Effector CD8-positive, alpha-beta T cell (primary cell): ENCODE results near the gene SPECC1.
"Not testable (repeated sequence)": the region's sequence is repeated elsewhere in the genome, so short reads cannot be mapped to it uniquely, and the experiment has no call there.

Experiments
- DNase-seq: peaks from one replicate; lab custom pipeline; 2025; lab: John Stamatoyannopoulos, UW

The SPECC1 gene

DNA sequence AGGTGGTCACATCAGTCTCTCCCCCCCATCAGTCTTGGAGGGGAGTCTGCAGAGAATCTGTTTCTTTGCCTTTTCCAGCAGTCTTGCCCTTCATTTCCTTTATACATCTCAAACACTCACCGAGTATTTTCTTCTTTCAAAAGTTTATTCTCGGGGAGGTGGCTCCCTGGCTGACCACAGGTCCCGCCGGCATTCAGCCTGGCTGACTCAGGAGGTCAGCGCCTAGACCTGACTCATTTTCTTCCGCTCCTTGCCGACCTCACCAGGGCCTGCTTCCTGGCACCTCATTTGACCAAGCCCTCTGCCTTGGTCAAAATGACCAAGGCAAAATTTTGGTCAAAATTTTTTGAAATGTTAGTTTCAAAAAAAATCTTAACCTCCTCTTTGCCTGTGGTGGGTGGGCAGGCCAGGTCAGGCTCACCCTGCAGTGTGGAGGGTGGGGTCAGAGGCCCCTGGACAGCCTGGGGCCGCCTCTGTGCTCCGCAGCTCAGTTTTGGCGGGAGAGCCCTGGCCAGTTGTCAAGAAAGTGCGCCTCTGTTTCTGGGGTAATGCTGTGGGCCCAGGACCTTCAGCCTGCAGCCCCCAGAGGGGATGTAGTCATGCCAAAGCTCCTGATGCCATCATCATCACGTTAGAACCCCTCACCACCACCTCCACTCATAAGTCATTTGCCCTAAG, 165.6 kb downstream of the SPECC1 start:
- no peak for DNase-seq

DNA sequence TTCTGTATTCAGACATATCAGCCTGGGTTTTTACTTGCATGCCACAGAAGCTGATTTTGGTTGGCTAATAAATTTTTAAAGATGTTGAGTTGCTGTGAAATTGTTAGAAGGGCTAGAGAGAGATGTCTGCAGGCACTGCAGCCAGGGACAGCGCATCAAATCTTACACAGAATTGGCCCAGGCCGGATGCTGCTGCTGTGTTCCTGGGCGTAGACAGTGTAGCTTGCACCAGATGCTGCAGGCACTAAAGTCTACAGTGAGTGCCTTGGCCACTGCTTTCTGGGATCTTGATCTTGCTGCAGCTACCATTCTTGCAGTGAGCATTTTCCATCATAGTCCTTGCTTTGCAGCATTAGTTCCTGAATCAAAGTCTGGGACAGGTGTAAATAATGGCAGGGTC, 169.9 kb downstream of the SPECC1 start:
- no peak for DNase-seq

DNA sequence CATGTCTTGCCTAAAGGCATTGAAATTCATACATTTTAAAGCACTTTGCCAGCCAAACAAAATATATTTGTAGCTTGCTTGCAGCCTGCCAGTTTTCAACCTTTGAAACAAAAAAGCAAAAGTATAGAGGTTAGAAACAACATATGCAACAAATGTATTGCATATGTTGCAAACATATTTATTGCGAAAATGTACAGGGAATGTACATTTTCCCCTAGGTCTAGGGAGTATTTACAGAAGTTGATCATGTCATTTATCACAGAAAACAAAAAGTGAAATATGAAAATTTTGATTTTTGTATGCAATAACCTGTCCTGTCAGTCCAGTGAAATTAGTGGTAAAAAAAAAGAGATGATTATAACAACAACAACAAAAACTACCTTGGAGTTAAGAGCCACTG, 171.5 kb downstream of the SPECC1 start:
- no peak for DNase-seq

DNA sequence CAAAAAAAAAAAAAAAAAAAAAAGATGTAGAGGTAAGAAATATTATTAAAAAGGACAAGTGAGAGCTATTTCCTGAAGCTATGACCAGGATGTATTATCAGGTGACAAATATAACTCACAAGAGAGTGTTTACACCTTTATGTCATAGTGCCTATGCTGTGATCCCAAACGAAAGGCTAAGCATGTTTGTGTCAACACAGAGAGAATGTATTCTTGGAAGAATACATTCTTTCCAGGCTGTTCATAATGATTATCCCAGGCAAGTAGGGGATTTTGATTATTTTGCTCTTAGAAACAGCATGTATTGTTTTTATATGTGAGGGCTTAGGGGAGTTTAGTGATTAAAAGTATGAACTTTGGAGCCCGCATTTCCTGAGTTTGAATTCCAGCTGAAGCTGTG, 175.0 kb downstream of the SPECC1 start:
- no peak for DNase-seq

DNA sequence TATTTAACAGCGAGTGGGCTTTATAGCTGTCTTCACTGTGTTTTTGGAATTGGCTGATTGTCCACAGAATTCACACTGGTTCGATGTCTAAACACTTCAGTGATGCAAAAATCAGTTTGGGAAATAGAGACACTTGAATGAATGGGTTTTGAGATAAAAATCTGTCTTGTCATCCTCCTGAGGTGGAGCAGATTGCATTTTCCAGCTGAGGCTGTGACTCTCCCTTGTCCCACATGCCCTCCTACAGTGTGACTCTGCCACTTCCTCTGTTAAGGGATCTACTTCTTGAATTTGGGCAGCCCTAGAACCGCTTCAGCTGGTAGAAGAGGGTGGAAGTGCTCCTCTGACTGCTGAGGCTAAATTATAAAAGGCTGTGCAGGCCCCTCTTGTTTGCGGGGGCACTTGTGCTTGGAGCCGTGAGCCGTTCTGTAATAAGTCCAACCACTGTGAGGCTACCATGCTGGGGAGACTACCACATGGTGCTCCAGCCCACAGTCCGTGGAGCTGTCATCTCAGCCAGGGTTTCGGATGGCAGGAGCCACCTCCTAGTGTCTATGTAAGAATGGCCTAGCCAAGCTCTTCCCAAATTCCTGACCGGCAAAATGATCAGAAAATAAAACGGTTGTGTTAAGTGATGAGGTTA, 175.9 kb downstream of the SPECC1 start:
- DNase-seq, result no peak

DNA sequence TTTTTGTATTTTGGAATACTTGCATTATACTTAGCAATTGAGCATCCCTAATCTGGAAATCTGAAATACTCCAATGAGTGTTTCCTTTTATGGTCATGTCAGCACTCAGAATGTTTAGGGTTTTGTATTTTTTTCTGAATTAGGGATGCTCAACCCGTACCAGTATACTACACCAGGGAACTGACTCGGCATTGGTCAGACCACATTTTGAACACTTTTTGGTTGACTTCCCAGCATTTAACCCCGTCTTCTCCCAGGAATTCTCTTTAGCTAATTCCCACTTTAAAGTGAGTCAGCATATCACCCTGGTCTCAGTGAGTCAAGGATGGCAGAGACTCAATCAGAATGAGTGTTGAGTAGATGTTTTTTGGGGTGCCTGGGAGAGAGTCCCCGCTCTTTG, 177.9 kb downstream of the SPECC1 start:
- no peak for DNase-seq

DNA sequence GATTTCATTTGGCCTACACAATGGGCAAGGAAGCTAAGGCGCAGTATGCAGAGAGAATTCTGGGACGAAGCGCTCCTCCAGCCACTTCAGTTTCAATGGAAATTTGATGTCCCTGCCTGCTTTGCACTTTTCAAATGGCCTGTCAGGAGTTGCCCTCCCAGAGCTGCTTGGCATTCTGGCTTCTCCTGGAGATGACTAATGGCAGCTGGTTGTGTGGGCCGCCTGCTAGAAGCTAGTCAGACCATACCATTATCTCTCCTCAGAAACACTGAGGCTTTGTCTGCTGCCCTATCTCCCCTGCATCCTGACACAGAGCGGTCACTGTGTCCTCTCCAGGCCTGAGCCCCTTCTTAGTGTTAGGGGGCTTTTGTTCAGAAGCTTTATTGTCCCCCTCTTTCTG, 180.1 kb downstream of the SPECC1 start:
- DNase-seq, result no peak

DNA sequence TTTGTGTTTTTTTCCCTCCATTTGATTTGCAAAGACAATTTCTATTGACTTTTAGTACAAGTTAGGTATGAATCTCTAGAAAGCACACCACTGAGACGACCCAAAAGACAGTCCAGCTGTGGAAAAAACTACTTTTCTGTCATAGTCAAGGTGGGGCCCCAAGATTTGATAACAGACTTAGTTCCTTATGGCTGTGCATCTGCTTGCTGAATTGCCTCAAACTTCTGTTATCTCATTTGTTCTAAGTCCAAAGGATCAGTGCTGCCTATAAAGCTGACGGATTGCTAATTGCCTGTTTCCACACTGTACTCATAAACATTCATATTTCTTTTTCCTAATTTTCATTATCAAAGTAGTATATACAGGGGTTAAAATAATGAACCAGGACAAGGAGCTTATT, 180.8 kb downstream of the SPECC1 start:
- no peak for DNase-seq

DNA sequence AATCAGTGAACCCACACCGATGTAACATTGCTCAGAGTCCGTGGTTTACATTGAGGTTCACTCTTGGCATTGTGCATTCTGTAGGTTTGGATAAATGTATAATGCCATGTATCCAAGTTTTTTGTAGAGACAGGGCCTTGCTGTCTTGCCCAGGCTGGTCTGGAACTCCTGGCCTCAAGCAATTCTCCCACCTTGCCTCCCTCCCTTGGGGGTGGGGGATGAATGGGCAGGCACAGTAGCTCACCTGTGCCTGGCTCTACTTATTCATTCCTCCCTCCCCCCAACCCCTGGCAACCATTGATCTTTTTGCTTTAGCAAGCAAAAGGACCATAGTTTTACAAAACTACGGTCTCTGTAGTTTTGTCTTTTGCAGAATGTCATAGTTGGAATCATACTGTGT, 181.4 kb downstream of the SPECC1 start:
- no peak for DNase-seq

DNA sequence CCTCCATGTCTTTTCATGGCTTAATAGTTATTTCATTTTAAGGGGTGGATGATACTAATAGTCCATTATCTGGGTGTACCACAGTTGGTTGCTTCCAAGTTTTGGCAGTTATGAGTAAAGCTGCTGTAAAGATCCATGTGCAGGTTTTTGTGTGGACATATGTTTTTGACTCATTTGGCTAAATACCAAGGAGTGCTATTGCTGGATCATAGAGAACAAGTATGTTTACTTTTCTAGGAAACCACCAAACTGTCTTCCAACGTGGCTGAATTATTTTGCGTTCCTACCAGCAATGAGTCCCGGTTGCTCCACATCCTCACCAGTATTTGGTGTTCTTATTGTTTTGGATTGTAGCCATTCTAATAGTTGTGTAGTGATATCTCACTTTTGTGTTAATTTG, 181.9 kb downstream of the SPECC1 start:
- DNase-seq, result no peak

DNA sequence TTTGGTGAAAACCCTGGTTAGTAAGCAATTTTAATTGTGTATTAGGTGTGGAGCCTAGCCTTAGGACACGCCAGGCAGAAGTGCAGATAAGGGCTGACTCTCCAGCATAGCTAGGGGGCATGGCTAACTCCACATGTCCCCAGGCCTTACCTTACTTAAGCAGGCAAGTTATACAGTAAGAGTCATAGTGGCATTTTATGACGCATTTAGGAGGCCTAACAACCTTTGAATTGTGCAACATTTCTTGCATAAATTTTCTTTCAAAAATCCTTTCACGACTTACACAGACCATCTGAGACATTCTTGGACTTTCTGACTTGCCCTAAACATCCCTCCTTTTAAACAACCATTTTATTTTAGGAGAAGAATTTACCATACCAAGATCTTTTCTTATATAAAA, 187.1 kb downstream of the SPECC1 start:
- DNase-seq, result not testable (repeated sequence)

DNA sequence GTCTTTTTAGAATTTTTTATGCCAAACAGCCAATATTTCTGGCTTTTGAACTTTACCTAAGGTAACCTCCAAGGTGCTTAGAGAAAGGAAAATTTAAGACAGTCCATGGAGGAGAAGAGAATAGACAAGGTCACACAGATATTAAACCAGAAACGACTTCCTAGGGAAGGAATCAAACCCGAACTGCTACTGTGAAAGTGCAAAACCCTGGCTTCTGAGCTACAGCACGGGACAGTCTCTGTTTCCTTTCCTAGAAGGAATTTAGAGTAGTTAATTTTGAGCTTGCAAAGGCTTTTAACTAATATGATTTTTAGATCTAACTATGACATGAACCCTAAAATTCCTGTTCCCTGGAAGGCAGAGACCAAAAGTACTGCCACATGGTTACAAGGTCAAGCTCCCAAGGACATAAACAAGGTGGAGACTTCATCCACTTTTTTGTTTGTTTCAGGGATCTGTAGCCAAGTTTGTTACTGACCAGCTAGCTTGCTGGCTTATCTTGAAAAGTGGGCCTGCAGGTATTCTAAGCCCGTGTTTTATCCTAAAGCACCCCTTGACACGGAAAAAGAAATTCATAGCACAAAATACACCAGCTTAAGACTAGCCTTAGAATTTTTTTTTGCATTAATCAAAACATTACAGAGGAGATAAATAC, 188.2 kb downstream of the SPECC1 start:
- no peak for DNase-seq

DNA sequence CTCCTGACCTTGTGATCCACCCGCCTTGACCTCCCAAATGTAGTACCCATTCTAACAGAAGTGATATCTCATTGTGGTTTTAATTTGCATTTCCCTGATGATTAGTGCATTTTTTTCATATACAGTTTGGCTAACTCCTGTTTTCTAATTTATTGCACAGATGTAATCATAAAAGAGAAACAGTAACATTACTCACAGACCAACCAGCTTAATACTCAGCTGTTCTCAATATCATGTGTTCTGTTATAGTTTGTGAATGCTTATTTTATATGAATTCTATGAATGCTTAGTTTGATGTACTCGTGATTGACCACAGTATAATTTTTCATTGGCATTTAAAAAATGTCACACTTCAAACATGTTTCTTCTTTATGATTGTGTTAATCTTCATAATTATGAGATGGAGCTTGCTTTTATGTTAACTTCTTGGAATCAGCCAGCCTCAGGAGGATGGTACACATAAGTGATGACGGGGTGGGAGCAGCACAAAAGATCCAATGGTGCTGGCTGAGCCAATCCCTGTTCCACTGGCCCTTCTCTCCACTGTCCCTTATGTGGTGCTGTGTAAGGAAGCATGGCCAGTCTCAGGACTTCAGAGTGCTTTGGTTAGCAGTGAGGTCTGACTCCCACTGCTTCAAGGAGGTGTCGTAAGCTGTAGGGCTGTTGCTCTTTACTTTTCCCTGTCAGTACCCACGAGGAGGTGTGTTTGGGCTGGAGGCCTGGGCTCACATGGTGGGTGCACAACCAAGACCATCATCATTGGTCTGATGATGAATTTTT, 191.0 kb downstream of the SPECC1 start:
- DNase-seq, result no peak

DNA sequence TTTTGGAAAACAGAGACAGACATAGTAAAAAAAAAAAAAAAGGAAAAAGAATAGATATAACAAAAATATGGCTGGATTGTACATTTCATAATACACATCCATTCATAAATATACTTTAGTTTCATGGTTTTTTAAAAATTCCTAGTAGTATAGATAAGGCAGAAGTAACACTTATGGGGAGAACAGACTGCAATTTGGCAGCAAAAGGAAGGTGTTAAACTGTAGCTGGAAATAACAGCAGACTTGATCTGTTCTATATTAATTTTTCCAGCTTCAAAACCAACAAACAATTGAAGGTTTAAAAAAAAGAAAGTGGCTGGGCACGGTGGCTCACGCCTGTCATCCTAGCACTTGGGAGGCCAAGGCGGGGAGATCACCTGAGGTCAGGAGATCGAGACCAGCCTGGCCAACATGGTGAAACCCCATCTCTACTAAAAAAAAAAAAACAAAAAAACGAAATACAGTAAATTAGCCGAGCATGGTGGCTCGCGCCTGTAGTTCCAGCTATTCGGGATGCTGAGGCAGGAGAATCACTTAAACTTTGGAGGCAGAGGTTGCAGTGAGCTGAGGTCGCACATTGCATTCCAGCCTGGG, 191.8 kb downstream of the SPECC1 start:
- DNase-seq, result no peak

DNA sequence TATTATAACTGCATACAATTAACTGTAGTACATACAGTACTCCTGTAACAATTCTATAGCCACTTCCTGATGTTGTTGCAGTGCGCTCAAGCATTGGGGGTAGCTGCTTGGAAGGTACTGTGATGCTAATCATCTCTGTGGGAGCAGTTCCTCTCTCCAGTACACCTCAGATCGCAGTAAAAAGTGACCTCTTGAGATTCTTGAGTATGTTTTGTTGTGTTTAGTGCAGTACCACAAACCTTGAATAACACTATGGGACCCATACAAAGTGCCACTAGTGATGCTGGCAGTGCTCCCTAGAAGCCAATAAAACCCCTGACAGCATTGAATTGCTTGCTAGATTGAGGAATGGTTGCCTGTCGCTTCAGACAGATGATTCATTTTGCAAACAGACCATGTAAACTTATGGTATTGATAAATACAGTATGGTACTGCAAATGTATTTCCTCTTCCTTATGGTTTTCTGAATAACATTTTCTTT, 193.0 kb downstream of the SPECC1 start:
- no peak for DNase-seq

DNA sequence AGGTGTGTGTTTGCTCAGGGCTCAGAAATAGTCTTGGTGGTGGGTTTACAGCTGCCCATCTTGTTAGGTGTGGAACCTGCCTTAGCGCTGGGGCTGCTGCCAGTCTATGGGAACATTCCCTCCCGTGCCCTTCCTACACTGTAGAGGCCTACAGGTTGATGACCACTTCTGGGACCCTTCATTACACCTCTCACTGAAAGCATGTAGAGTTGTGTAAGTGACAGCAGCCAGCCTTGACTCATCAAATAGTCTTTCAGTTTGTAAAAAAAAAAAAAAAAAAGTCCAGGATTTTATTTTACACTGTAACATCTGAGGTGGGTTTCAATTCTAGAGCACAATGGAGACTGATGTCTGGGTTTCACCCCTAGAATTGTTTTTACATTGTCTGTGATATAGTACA, 193.9 kb downstream of the SPECC1 start:
- no peak for DNase-seq

DNA sequence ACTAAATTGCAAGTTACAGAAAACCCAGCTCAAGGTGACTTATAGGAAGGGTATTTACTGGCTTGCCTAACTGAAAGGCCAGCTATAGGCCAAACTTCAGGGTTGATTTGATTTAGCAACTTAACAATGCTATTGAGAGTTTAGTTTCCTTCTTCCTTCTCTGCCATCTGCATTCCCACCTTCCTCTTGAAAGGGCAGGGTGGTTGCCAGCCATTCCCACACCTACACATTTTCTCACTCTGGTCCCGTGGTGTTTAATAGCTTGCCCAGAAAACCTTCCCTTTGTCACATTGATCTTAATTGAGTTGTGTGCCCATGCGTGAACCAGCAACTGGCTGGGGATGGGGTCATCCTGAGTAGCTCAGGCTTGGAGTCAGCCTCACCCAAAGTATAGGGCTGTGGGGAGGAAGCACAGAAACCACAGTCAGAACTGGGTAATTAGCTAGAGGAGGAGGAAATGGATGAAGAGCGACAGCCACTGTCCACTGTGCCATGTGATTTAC, 194.7 kb downstream of the SPECC1 start:
- no peak for DNase-seq

DNA sequence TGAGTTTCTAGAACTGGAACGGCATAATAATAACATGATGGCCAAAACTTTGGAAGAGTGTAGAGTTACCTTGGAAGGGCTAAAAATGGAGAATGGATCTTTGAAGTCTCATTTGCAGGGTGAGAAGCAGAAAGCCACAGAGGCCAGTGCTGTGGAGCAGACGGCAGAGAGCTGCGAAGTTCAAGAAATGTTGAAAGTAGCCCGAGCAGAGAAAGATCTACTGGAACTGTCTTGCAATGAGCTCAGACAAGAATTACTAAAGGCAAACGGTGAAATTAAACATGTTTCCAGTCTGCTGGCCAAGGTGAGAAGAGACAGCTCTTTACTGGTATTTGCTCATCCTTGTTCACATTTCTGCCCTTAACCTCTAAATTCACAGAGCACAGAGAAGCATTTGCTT, 196.4 kb downstream of the SPECC1 start:
- no peak for DNase-seq

DNA sequence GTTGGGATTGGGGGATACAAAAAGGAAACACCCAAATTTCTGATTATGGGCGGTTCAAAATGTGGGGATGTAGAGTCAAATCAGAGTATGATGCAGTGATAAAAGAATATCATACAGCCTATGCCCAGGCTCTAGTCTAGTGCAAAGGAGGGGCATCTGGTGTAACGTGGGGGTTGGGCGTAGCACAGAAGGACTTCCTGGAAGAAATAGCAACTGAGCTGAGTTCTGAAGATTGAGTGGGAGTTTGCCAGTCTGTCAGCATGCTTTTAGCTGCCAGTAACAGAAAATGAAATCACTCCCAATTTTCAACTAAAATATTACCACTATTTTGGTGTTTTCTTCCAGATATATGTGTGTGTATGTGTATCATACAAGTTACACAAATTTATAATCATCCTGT, 196.9 kb downstream of the SPECC1 start:
- no peak for DNase-seq

DNA sequence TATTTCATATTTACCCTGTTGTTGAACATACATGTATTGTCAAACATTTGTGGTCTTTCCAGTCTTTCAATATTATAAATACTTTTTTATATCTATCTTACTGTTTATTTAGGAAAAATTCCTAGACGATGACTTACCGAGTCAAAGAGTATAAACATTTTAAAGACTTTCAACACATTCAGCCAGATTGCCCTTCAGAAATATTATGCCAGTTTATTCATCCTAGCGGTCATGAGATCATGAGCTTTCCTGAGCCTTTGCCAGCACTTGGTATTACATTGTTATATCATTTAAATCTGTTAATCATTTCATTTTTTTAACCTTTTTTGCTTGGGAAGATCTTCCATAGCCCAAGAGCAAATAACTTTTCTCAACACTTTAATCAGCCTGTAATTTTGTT, 197.4 kb downstream of the SPECC1 start:
- no peak for DNase-seq

DNA sequence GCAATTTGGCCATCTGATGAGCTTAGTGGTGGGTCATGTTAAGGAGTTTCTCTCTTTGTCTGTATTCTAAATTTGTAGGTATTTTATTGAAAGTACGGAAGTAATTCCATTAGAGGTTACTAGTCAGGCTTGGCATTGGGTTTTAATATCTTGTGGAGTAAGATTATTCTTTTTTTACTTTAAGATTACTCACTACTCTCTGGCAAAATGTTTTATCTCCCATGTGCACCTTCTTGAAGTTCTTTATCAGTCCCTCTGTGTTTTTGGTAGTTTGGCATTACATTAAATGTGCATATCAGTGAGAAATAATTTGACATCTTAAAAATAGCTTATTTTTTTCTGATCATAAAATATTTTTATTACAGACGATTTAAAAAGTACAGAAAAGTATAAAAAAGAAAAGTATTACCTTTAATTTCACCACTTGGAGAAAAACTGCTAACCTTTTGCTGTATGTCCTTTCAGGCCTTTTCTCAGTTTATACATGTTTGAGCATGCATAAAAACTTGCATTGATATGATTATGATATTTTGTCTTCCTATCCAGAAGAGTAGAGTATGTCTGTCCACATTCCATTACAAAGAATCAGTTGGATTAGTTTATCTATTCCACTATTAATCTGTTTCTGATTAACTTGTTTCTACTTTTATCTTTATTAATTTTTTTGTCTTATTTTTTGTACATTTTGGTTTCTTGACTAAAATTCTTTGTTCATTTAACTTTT, 198.3 kb downstream of the SPECC1 start:
- no peak for DNase-seq
